Testis (tissue), 5 donors: ENCODE results near the gene ISX. TPM values are rescaled to one million over a fixed set of nuclear protein-coding genes. Genes with fewer than 3 reads are reported as not detected.

Source experiments
- DNase-seq: peaks from one replicate; pipeline ENCODE4 v3.0.0-alpha.2; 2019
- H3K27ac ChIP-seq, 2 donors: fragments of 200-600 bp; sonication (generic); one replicate each; pipeline ENCODE4 v1.5.1; 2019
- H3K27me3 ChIP-seq: fragments of 200-600 bp; sonication (generic); one replicate; pipeline ENCODE4 v1.5.1; 2019
- H3K36me3 ChIP-seq: fragments of 200-600 bp; sonication (generic); one replicate; pipeline ENCODE4 v1.5.1; 2017; ENCODE audit warnings: low read depth; ENCODE audit errors: missing control alignments
- H3K4me1 ChIP-seq: fragments of 200-600 bp; sonication (generic); one replicate; pipeline ENCODE4 v1.5.1; 2019
- H3K4me3 ChIP-seq, 2 donors: fragments of 200-600 bp; sonication (generic); one replicate each; pipeline ENCODE4 v1.5.1; 2017 to 2019
- H3K9me3 ChIP-seq: fragments of 200-600 bp; sonication (generic); one replicate; pipeline ENCODE4 v1.5.1; 2017
- CTCF ChIP-seq, 3 experiments: fragments of 450-650 bp in 2 of 3; fragments of 200-600 bp in 1 of 3; sonication (generic) in 1 of 3; IDR thresholded peaks; one replicate each; pipeline ENCODE4 v1.5.1; 2016 to 2019; ENCODE audit warnings: antibody characterized with exemption in 3 of 3, mild to moderate bottlenecking in 2 of 3, moderate library complexity in 1 of 3
- POLR2A ChIP-seq: fragments of 450-650 bp; IDR thresholded peaks from one replicate; pipeline ENCODE4 v1.6.1; 2017; ENCODE audit warnings: antibody characterized with exemption, mild to moderate bottlenecking, moderate library complexity
- WGBS, 2 donors: methylation state at CpG; one replicate each; pipeline ENCODE4 v1.1.5; 2018; 5-methylcytosine and 5-hydroxymethylcytosine counted together
- intact Hi-C: fragments of 100-400 bp; cut with DNase I; formaldehyde crosslinking; loops from one replicate; pipeline ENCODE4 v1.15.1; 2023; ENCODE audit warnings: low total_unique reads
- long read RNA-seq, 2 donors: transcript quantifications; one replicate each; lab custom pipeline, GENCODE V29; 2026
- polyA plus RNA-seq: library from polyadenylated mRNA; stranded (reverse); fragments of 350-450 nt; fragmentation: Illumina TruSeq; extraction: RNeasy Lipid Tissue Mini Kit (QIAGEN cat#74804); gene quantifications from one replicate; pipeline ENCODE4 v1.2.3, GENCODE V29; 2014; ENCODE audit warnings: low read depth, low replicate concordance; ENCODE audit not compliant: insufficient read depth
- total RNA-seq, 2 donors: library from RNA; depleted of rRNA; stranded (reverse); fragments of >200 nt; gene quantifications; one replicate each; pipeline ENCODE4 v1.2.3, GENCODE V29; 2016

ISX gene
- total RNA-seq (not detected), polyA plus RNA-seq (not detected)
- long read RNA-seq, donor 1 = 0 reads
- long read RNA-seq, donor 2 = 0 reads

- WGBS, 2 donors = 31 to 61% methylated on average over 1 of the region's 1 CpG
- no peaks in the 10 kb centered on the region for H3K9me3 ChIP-seq
- no peak within 1 kb of the TSS for H3K27ac ChIP-seq
- no peak within 1 kb of the TSS for H3K4me3 ChIP-seq
- no peaks in the 10 kb centered on the region for H3K4me1 ChIP-seq
- DNase-seq = no peak
- H3K36me3 ChIP-seq = no peaks in the 10 kb centered on the region
- intact Hi-C loops = no loop called here
- H3K27me3 ChIP-seq = no peaks in the 10 kb centered on the region
- TF ChIP-seq CTCF (IDR thresholded peaks at IDR 0.05) (no peak), POLR2A (no peak)
Measured at GRCh38 chr22:35065796-35066218, at the start of gene ISX. TSS of gene ISX (plus strand) at chr22:35066158. CDS start at chr22:35067088, 930 bp downstream.

GRCh38 chr22:35016909-35017308 lies 49.0 kb upstream of the ISX start:
- 83 to 86% methylated on average over 6 of the region's 6 CpGs for WGBS, 2 donors

GRCh38 chr22:35018995-35019394 lies 47.0 kb upstream of the ISX start:
- 64 to 71% methylated on average over 2 of the region's 2 CpGs for WGBS, 2 donors
- no peak for TF ChIP-seq POLR2A
- no peak for TF ChIP-seq CTCF (IDR thresholded peaks at IDR 0.05)
- no peaks in the 10 kb centered on the region for H3K36me3 ChIP-seq

More at GRCh38 chr22:35016909-35017308, 49.0 kb upstream of the ISX start:
- no peak for TF ChIP-seq CTCF (IDR thresholded peaks at IDR 0.05)
- TF ChIP-seq POLR2A = no peak
- no peaks in the 10 kb centered on the region for H3K4me1 ChIP-seq
- no peaks in the 10 kb centered on the region for H3K9me3 ChIP-seq
- no peak overlapping the region for H3K4me3 ChIP-seq
- intact Hi-C loops = no loop called here
- DNase-seq = no peak
- H3K27ac ChIP-seq = no peak overlapping the region
- H3K27me3 ChIP-seq = no peaks in the 10 kb centered on the region
- H3K36me3 ChIP-seq = no peaks in the 10 kb centered on the region

GRCh38 chr22:35020517-35020916 lies 45.4 kb upstream of the ISX start:
- 82 to 89% methylated on average over 2 of the region's 2 CpGs for WGBS, 2 donors
- Histone ChIP-seq H3K27ac (no peak overlapping the region), H3K9me3 (no peaks in the 10 kb centered on the region), H3K36me3 (no peaks in the 10 kb centered on the region), H3K4me1 (no peaks in the 10 kb centered on the region), H3K4me3 (no peak overlapping the region), H3K27me3 (no peaks in the 10 kb centered on the region)
- DNase-seq = no peak
- intact Hi-C loops = no loop called here
- no peak for TF ChIP-seq CTCF (IDR thresholded peaks at IDR 0.05)
- no peak for TF ChIP-seq POLR2A

More at GRCh38 chr22:35018995-35019394, 47.0 kb upstream of the ISX start:
- Histone ChIP-seq H3K27me3 (no peaks in the 10 kb centered on the region), H3K4me1 (no peaks in the 10 kb centered on the region), H3K9me3 (no peaks in the 10 kb centered on the region), H3K27ac (no peak overlapping the region), H3K4me3 (no peak overlapping the region)
- intact Hi-C loops = no loop called here
- no peak for DNase-seq

GRCh38 chr22:35021161-35021560 lies 44.8 kb upstream of the ISX start:
- no peaks in the 10 kb centered on the region for H3K9me3 ChIP-seq
- H3K4me3 ChIP-seq = no peak overlapping the region
- H3K27ac ChIP-seq = no peak overlapping the region
- no peaks in the 10 kb centered on the region for H3K4me1 ChIP-seq
- H3K36me3 ChIP-seq = no peaks in the 10 kb centered on the region
- no peak for DNase-seq
- 61 to 88% methylated on average over 6 to 7 of the region's 7 CpGs for WGBS, 2 donors
- intact Hi-C loops = no loop called here
- H3K27me3 ChIP-seq = no peaks in the 10 kb centered on the region
- no peak for TF ChIP-seq CTCF (IDR thresholded peaks at IDR 0.05)
- TF ChIP-seq POLR2A = no peak
